Measurements from ENCODE around the gene FCRL5. TPM values are rescaled to one million over a fixed set of nuclear protein-coding genes. Genes with fewer than 3 reads are reported as not detected.

Gene FCRL5
- total and polyA plus RNA-seq, 5 experiments from 2014 or later, result 1.2 to 1.7 TPM; not detected in 3

GRCh38 chr1:157478030-157478429 is 74.3 kb downstream of the FCRL5 start:
- Mint-ChIP-seq H3K4me1 (no peaks in the 10 kb centered on the region), H3K4me3 (no peak overlapping the region), H3K9me3 (peaks cover 7 to 61% (median 45%) of the 10 kb centered on the region in 9 donors), H3K27me3 (peaks cover 7 to 29% (median 19%) of the 10 kb centered on the region in 5 donors), H3K27ac (no peak overlapping the region), H3K36me3 (peaks cover 3 to 50% (median 26%) of the 10 kb centered on the region in 3 donors)
- POLR2A ChIA-PET, result no interaction called here
- no peak for DNase-seq
- no peak for ATAC-seq

GRCh38 chr1:157477419-157477818 is 74.9 kb downstream of the FCRL5 start:
- DNase-seq (no peak), ATAC-seq (no peak)
- peaks cover 7 to 61% (median 45%) of the 10 kb centered on the region in 9 donors for H3K9me3 Mint-ChIP-seq
- no peaks in the 10 kb centered on the region for H3K4me1 Mint-ChIP-seq
- peaks cover 7 to 26% (median 20%) of the 10 kb centered on the region in 5 donors for H3K27me3 Mint-ChIP-seq
- H3K36me3 Mint-ChIP-seq, result peaks cover 3 to 50% (median 26%) of the 10 kb centered on the region in 3 donors
- no peak overlapping the region for H3K4me3 Mint-ChIP-seq
- POLR2A ChIA-PET, result no interaction called here
- H3K27ac Mint-ChIP-seq, result no peak overlapping the region

GRCh38 chr1:157472959-157473358 is 79.4 kb downstream of the FCRL5 start:
- no peak for DNase-seq
- Mint-ChIP-seq H3K4me3 (no peak overlapping the region), H3K27ac (no peak overlapping the region), H3K4me1 (no peaks in the 10 kb centered on the region), H3K9me3 (peaks cover 6 to 35% (median 26%) of the 10 kb centered on the region in 9 donors), H3K27me3 (peaks cover 5 to 41% (median 15%) of the 10 kb centered on the region in 5 donors), H3K36me3 (peaks cover 3 to 33% (median 14%) of the 10 kb centered on the region in 3 donors)
- POLR2A ChIA-PET, result no interaction called here
- ATAC-seq, result no peak

- H3K36me3 Mint-ChIP-seq, result peaks cover 3 to 25% (median 7%) of the 10 kb centered on the region in 3 donors
- POLR2A ChIA-PET, result no interaction called here
- no peaks in the 10 kb centered on the region for H3K4me1 Mint-ChIP-seq
- peaks cover under 1 to 27% (median 19%) of the 10 kb centered on the region in 9 donors for H3K9me3 Mint-ChIP-seq
- H3K4me3 Mint-ChIP-seq, result no peak overlapping the region
- ATAC-seq (no peak), DNase-seq (no peak)
- peaks cover 5 to 41% (median 12%) of the 10 kb centered on the region in 5 donors for H3K27me3 Mint-ChIP-seq
- H3K27ac Mint-ChIP-seq, result no peak overlapping the region
Observed at GRCh38 chr1:157472056-157472701, 80.1 kb downstream of the FCRL5 start.

- Mint-ChIP-seq H3K27me3 (peaks cover 4 to 39% (median 11%) of the 10 kb centered on the region in 5 donors), H3K27ac (no peak overlapping the region), H3K4me3 (no peak overlapping the region), H3K36me3 (peaks cover 3 to 18% (median 6%) of the 10 kb centered on the region in 3 donors), H3K9me3 (peaks cover 0 to 20% (median 13%) of the 10 kb centered on the region in 9 donors), H3K4me1 (no peaks in the 10 kb centered on the region)
- DNase-seq (no peak), ATAC-seq (no peak)
- POLR2A ChIA-PET, result no interaction called here
Observed at GRCh38 chr1:157471531-157471930, 80.8 kb downstream of the FCRL5 start.

- no peak for DNase-seq
- H3K9me3 Mint-ChIP-seq, result peaks cover 0 to 6% (median 2%) of the 10 kb centered on the region in 9 donors
- H3K4me3 Mint-ChIP-seq, result no peak overlapping the region
- no peak overlapping the region for H3K27ac Mint-ChIP-seq
- no peaks in the 10 kb centered on the region for H3K4me1 Mint-ChIP-seq
- H3K36me3 Mint-ChIP-seq, result peaks cover 0 to 4% (median 2%) of the 10 kb centered on the region in 3 donors
- H3K27me3 Mint-ChIP-seq, result peaks cover 3 to 36% (median 8%) of the 10 kb centered on the region in 5 donors
- POLR2A ChIA-PET, result no interaction called here
- ATAC-seq, result no peak
Observed at GRCh38 chr1:157469752-157470675, 82.3 kb downstream of the FCRL5 start.

- Mint-ChIP-seq H3K4me3 (no peak overlapping the region), H3K36me3 (no peaks in the 10 kb centered on the region), H3K9me3 (peaks cover 0 to 2% (median 0%) of the 10 kb centered on the region in 9 donors), H3K27ac (no peak overlapping the region), H3K4me1 (no peaks in the 10 kb centered on the region), H3K27me3 (peaks cover 3 to 36% (median 7%) of the 10 kb centered on the region in 5 donors)
- POLR2A ChIA-PET, result no interaction called here
- DNase-seq, result no peak
- ATAC-seq, result no peak
Observed at GRCh38 chr1:157469300-157469699, 83.0 kb downstream of the FCRL5 start.

DNA sequence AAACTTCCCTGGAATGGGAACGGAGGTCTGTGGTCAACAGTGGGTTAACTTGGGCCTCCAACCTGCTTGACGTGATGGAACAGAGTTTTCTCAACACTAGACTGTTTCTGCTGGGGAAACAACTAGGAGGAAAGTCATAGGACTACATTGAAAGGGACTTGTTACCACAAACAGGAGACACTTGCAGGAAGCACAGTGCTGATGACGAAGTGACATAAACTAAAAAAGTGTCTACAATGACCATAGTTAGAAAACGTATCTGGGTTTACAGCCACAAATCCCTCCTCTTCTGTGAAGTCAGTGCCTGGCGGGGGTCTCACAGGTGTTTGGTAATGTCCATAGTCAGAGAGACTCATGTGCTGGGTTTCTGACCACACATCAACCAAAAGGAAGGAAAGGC is 86.3 kb downstream of the FCRL5 start:
- ATAC-seq, result no peak
- H3K36me3 Mint-ChIP-seq, result no peaks in the 10 kb centered on the region

More for the DNA sequence above, 86.3 kb downstream of the FCRL5 start:
- Mint-ChIP-seq H3K27ac (no peak overlapping the region), H3K4me3 (no peak overlapping the region), H3K27me3 (peaks cover 1 to 19% (median 4%) of the 10 kb centered on the region in 5 donors), H3K9me3 (no peaks in the 10 kb centered on the region), H3K4me1 (no peaks in the 10 kb centered on the region)
- POLR2A ChIA-PET, result no interaction called here
- DNase-seq, result no peak

Other genes starting within 250 kb of the FCRL5 start
- gene FCRL4, start 45.6 kb upstream of the FCRL5 start, total RNA-seq, result not detected
- not detected for gene FCRL4, start 45.6 kb upstream of the FCRL5 start, polyA plus RNA-seq
- 1 to 10 TPM; 6.3 to 8.6 TPM for gene FCRL3, start 148.3 kb upstream of the FCRL5 start, total RNA-seq
- 10 to 100 TPM in 1 of 3 donors, 1 to 10 TPM in 2; 1.3 to 30.5 (median 2.1) TPM for gene FCRL3, start 148.3 kb upstream of the FCRL5 start, polyA plus RNA-seq
- gene FCRL2, start 224.6 kb upstream of the FCRL5 start, total RNA-seq, result 1 to 10 TPM; 2.7 to 3.1 TPM
- gene FCRL2, start 224.6 kb upstream of the FCRL5 start, polyA plus RNA-seq, result under 1 TPM in 1 of 3 donors, not detected in 2; 0.07 TPM